Panc1 (cell line): ENCODE results near the gene PLXNA2. TPM values are rescaled to one million over a fixed set of nuclear protein-coding genes. Genes with fewer than 3 reads are reported as not detected.

ENCODE experiments used
- ATAC-seq: fragments of 200-7000 bp; cut with Tn5 transposase; 2 replicates; pipeline ENCODE4 v1.9.1; 2020; ENCODE audit warnings: mild to moderate bottlenecking, moderate library complexity
- BruUV-seq: library from RNA; stranded (reverse); fragments of 400-500 nt; replicated peaks from 2 replicates; lab custom pipeline; 2021; lab: Mats Ljungman, UMichigan
- CTCF ChIA-PET: fragments of 300-600 bp; sonication (Branson Sonifier 250); formaldehyde crosslinking; loops from one replicate; lab custom pipeline; 2022; ENCODE audit warnings: antibody characterized with exemption; lab: Charles Lee
- POLR2A ChIA-PET: fragments of 300-600 bp; sonication (Branson Sonifier 250); formaldehyde crosslinking; loops from one replicate; lab custom pipeline; 2022; ENCODE audit warnings: antibody characterized with exemption; lab: Charles Lee
- DNase-seq: peaks from one replicate; pipeline ENCODE4 v3.0.0-alpha.2; 2010; ENCODE audit warnings: low read depth, low spot score
- H3K27ac ChIP-seq: 2 replicates; pipeline ENCODE4 v1.5.1; 2011; ENCODE audit warnings: mild to moderate bottlenecking, low read length, inconsistent platforms
- H3K27me3 ChIP-seq: fragments of 200-500 bp; sonication (Bioruptor generic); 2 replicates; pipeline ENCODE4 v1.6.0; 2014; ENCODE audit warnings: low read length, inconsistent platforms; ENCODE audit not compliant: control insufficient read depth, insufficient read depth
- H3K36me3 ChIP-seq: fragments of 200-500 bp; sonication (Bioruptor generic); 2 replicates; pipeline ENCODE4 v1.5.1; 2014; ENCODE audit warnings: inconsistent platforms, mild to moderate bottlenecking, low read length, moderate library complexity; ENCODE audit not compliant: control insufficient read depth, insufficient read depth
- H3K4me1 ChIP-seq: 2 replicates; pipeline ENCODE4 v1.5.1; 2011; ENCODE audit warnings: inconsistent platforms, mild to moderate bottlenecking, low read length, moderate library complexity; ENCODE audit not compliant: control insufficient read depth, insufficient read depth
- H3K4me3 ChIP-seq, 2 experiments: 2 replicates each; pipeline ENCODE4 v1.5.1; 2011 to 2012; ENCODE audit warnings: low read depth in 2 of 2, low read length in 2 of 2, mild to moderate bottlenecking in 2 of 2, inconsistent platforms in 1 of 2, moderate library complexity in 1 of 2
- H3K9me3 ChIP-seq: fragments of 200-500 bp; sonication (Bioruptor generic); 2 replicates; pipeline ENCODE4 v1.5.1; 2014; ENCODE audit warnings: low read depth, mild to moderate bottlenecking, inconsistent platforms, low read length, moderate library complexity; ENCODE audit not compliant: control insufficient read depth, insufficient read depth
- POLR2AphosphoS5 ChIP-seq: IDR thresholded peaks from 2 replicates; pipeline ENCODE4 v1.6.1; 2012; ENCODE audit warnings: mild to moderate bottlenecking, low read depth, low read length, moderate library complexity
- SIN3A ChIP-seq: IDR thresholded peaks from 2 replicates; pipeline ENCODE4 v1.6.1; 2012; ENCODE audit warnings: low read depth, mild to moderate bottlenecking, low read length, moderate library complexity, borderline replicate concordance; ENCODE audit not compliant: insufficient read depth
- TCF7L2 ChIP-seq: IDR thresholded peaks from 2 replicates; pipeline ENCODE4 v1.6.1; 2011; ENCODE audit warnings: mild to moderate bottlenecking, low read depth, low read length, inconsistent platforms
- in situ Hi-C: cut with HindIII; loops from 2 replicates; pipeline ENCODE4 v1.10.0; 2016; ENCODE audit warnings: low sequenced_read_pairs, low pct_unique_long_range_greater_than_20kb
- intact Hi-C: fragments of 100-400 bp; cut with micrococcal nuclease; formaldehyde crosslinking; loops from one replicate; pipeline ENCODE4 v1.10.0; 2022; ENCODE audit not compliant: unreplicated experiment
- total RNA-seq: library from RNA; stranded (reverse); gene quantifications from one replicate; pipeline ENCODE4 v1.2.1, GENCODE V29; 2021; ENCODE audit not compliant: unreplicated experiment
- TF ChIP-seq, protein P1 (sequence below): fragments of 450-650 bp; IDR thresholded peaks from 2 replicates; pipeline ENCODE4 v1.5.1; 2017; ENCODE audit warnings: mild to moderate bottlenecking
- TF ChIP-seq, protein P2 (sequence below), 2 experiments: IDR thresholded peaks; 2 replicates each; pipeline ENCODE4 v1.6.1; 2011 to 2012; ENCODE audit warnings: low read depth in 2 of 2, control low read depth in 1 of 2, low read length in 1 of 2, mild to moderate bottlenecking in 1 of 2, moderate library complexity in 1 of 2; ENCODE audit not compliant: insufficient read depth in 1 of 2

Gene PLXNA2
- total RNA-seq, 1 experiment from 2014 or later, result 0.98 TPM

DNA sequence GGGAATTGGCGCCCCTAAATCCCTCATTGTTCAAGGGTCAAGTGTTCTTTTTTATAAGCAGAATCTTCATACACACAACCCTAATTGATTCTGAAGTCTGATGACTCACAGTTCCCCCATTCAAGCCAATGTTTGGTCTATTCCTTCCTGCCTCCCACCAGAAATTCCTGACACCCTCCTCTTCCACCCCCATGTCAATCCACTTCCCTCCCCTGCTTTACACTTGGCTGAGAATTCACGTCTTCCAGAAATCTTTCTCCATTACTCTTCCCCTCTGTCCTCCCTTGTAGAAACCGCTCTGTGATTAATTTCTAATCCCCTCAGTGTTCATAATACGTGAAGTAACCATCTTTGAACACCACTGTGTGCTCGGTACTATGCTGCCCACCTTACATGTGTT, 257.0 kb downstream of the PLXNA2 start:
- in situ Hi-C loops, result no loop called here
- TF ChIP-seq, protein P1, sequence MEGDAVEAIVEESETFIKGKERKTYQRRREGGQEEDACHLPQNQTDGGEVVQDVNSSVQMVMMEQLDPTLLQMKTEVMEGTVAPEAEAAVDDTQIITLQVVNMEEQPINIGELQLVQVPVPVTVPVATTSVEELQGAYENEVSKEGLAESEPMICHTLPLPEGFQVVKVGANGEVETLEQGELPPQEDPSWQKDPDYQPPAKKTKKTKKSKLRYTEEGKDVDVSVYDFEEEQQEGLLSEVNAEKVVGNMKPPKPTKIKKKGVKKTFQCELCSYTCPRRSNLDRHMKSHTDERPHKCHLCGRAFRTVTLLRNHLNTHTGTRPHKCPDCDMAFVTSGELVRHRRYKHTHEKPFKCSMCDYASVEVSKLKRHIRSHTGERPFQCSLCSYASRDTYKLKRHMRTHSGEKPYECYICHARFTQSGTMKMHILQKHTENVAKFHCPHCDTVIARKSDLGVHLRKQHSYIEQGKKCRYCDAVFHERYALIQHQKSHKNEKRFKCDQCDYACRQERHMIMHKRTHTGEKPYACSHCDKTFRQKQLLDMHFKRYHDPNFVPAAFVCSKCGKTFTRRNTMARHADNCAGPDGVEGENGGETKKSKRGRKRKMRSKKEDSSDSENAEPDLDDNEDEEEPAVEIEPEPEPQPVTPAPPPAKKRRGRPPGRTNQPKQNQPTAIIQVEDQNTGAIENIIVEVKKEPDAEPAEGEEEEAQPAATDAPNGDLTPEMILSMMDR, result no peak
- TF ChIP-seq TCF7L2 (no peak), SIN3A (no peak), POLR2AphosphoS5 (no peak)
- TF ChIP-seq, protein P2, sequence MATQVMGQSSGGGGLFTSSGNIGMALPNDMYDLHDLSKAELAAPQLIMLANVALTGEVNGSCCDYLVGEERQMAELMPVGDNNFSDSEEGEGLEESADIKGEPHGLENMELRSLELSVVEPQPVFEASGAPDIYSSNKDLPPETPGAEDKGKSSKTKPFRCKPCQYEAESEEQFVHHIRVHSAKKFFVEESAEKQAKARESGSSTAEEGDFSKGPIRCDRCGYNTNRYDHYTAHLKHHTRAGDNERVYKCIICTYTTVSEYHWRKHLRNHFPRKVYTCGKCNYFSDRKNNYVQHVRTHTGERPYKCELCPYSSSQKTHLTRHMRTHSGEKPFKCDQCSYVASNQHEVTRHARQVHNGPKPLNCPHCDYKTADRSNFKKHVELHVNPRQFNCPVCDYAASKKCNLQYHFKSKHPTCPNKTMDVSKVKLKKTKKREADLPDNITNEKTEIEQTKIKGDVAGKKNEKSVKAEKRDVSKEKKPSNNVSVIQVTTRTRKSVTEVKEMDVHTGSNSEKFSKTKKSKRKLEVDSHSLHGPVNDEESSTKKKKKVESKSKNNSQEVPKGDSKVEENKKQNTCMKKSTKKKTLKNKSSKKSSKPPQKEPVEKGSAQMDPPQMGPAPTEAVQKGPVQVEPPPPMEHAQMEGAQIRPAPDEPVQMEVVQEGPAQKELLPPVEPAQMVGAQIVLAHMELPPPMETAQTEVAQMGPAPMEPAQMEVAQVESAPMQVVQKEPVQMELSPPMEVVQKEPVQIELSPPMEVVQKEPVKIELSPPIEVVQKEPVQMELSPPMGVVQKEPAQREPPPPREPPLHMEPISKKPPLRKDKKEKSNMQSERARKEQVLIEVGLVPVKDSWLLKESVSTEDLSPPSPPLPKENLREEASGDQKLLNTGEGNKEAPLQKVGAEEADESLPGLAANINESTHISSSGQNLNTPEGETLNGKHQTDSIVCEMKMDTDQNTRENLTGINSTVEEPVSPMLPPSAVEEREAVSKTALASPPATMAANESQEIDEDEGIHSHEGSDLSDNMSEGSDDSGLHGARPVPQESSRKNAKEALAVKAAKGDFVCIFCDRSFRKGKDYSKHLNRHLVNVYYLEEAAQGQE (IDR thresholded peaks at IDR 0.05; ENCODE audit: insufficient read depth in 1 of 2, low read depth in 2 of 2, low read length in 1 of 2), result no peak
- DNase-seq (no peak), ATAC-seq (no peak)
- Histone ChIP-seq H3K27me3 (peaks cover 6% of the 10 kb centered on the region; the same call in 1 of the 2 replicates), H3K4me1 (no peaks in the 10 kb centered on the region), H3K9me3 (no peaks in the 10 kb centered on the region), H3K27ac (no peak overlapping the region), H3K36me3 (no peaks in the 10 kb centered on the region), H3K4me3 (no peak overlapping the region)
- ChIA-PET POLR2A (no interaction called here), CTCF (no interaction called here)
- intact Hi-C loops, result no loop called here
- BruUV-seq, result no TSS peak

DNA sequence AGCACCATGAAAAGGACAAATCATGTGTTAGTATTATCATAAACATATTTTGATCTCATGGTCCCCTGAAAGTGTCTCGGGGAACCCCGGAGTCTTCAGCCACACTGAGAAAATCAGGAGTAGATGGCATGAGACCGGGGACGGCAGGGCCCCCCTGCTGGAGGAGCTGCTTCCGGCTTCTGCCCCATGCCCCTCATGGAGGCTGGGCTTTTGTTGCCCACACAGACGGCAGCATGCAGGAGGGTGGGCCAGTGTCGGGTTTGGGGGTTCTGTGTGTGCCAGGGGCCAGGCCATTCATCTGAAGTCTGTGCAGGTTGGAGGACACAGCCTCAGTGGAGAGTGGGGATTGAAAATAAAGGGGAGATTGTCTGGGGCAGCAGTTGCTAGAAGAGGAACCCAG, 258.2 kb downstream of the PLXNA2 start:
- no peak for DNase-seq
- H3K36me3 ChIP-seq, result no peaks in the 10 kb centered on the region
- ChIA-PET POLR2A (no interaction called here), CTCF (interaction anchor here (0.6 kb wide), 1 partner anchor 123 kb away, joined by 7 read pairs; no protein-coding TSS in a partner anchor)
- intact Hi-C loops, result no loop called here
- peaks cover 6% of the 10 kb centered on the region; the same call in 1 of the 2 replicates for H3K27me3 ChIP-seq
- no peak for TF ChIP-seq SIN3A
- TF ChIP-seq, protein P1, result no peak
- no peak overlapping the region for H3K4me3 ChIP-seq
- H3K9me3 ChIP-seq, result no peaks in the 10 kb centered on the region
- no peak overlapping the region for H3K27ac ChIP-seq
- BruUV-seq, result no TSS peak
- ATAC-seq, result no peak
- no peaks in the 10 kb centered on the region for H3K4me1 ChIP-seq
- in situ Hi-C loops, result no loop called here
